IPS-15b (cell line): ENCODE data around the gene RPL28.

ENCODE experiments used
- H3K27me3 ChIP-seq: one replicate; pipeline ENCODE4 v1.6.1; 2013; ENCODE audit warnings: low read length; ENCODE audit not compliant: control insufficient read depth, insufficient read depth
- H3K36me3 ChIP-seq: one replicate; pipeline ENCODE4 v1.6.1; 2013; ENCODE audit warnings: low read length; ENCODE audit not compliant: control insufficient read depth, insufficient read depth
- H3K4me1 ChIP-seq: one replicate; pipeline ENCODE4 v1.6.1; 2013; ENCODE audit warnings: mild to moderate bottlenecking, low read length; ENCODE audit not compliant: control insufficient read depth, insufficient read depth
- H3K4me3 ChIP-seq: one replicate; pipeline ENCODE4 v1.5.1; 2013; ENCODE audit warnings: low read depth, low read length
- H3K9ac ChIP-seq: one replicate; pipeline ENCODE4 v1.6.1; 2013; ENCODE audit warnings: low read depth, mild to moderate bottlenecking, low read length
- H3K9me3 ChIP-seq: one replicate; pipeline ENCODE4 v1.6.1; 2013; ENCODE audit warnings: mild to moderate bottlenecking, low read length; ENCODE audit not compliant: control insufficient read depth, insufficient read depth

Gene RPL28

DNA sequence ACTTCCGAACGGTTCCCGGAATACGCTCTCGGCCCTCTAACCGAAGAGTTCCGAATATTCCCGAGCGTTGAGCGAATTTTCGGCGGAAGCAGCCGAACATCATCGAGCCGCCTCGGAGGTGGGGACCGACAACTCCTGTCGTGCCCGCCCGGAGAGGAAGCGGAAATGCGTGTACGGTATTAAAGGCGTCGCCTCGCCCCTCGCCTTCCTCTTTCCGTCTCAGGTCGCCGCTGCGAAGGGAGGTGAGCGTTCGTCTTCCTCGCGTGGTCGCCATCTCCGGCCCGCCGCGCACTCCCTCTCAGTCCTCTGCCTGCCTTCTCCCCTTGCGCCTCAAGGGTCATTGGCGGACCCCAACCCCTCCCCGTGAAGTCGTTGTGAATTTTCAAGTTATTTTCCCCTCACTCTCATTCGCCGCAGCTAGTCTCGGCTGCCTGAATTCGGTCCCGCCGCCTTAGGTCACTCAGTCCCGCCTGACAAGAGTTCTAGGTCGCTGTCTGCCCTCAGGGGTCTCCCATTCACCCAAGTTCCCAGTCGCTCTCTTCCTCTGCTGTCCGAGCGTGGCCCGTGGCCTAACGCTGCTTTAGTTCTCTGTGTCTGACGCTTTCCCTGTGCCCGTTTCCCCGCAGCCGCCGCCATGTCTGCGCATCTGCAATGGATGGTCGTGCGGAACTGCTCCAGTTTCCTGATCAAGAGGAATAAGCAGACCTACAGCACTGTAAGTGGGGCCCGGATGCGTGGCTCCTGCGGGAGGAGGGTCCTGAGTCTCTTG, at the start of gene RPL28:
Gene RPL28, plus strand, starts transcription at position 209 of the 769 bp plus-strand sequence. Its CDS starts 426 bp downstream, at position 635.
- H3K4me3 ChIP-seq = peak within 1 kb of the TSS; percentile 98
- peaks cover 11% of the 10 kb centered on the region for H3K27me3 ChIP-seq
- H3K4me1 ChIP-seq = peaks cover 15% of the 10 kb centered on the region
- H3K9me3 ChIP-seq = no peaks in the 10 kb centered on the region
- H3K9ac ChIP-seq = peak within 1 kb of the TSS; percentile 98
- peaks cover 40% of the 10 kb centered on the region for H3K36me3 ChIP-seq

- Histone ChIP-seq H3K9ac (no peak overlapping the region), H3K4me3 (no peak overlapping the region), H3K36me3 (no peaks in the 10 kb centered on the region), H3K4me1 (peaks cover 2% of the 10 kb centered on the region), H3K27me3 (no peaks in the 10 kb centered on the region), H3K9me3 (no peaks in the 10 kb centered on the region)
Measured at GRCh38 chr19:55336101-55336500, 49.6 kb upstream of the RPL28 start.

DNA sequence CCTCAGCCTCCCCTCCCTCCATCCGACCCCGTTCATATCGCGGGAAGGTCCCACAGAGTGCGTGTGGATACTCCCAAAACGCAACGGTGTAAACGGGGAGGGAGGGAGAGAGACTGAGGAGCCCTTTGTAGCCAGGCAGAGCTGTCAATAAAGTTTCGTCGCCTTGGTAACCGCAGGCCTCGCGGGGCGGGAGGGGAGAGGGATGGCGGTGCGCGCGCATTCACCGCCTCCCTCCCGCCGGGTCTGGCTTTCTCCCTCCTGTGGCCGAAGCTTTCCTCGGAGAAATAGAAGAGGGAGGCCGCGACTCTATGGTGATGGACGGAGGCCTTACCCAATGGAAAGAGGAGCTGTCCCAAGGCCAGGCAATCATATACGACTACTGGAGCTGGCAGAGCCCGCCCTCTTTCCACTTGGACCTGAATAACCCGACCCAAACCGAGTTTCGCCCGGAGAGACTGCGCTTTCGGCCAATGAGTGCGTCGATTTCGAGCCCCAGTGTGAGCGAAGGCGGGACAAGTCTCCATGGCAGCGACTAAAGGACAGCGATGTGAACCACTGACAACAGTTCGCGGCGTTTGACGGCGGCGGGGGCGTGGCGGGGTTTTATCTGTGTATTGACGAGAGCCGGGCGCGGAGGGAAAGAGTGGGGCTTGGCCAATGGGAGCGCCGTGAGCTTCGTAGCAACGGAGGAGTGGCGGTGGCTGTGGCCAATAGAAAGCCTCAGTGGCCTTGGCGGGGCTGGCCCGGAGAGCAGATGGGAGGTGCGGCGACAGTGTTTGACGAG, 46.4 kb upstream of the RPL28 start, which contains the start of gene KMT5C:
Gene KMT5C, plus strand, starts transcription at position 772 of the 784 bp plus-strand sequence. CDS start 2,061 bp downstream, outside the sequence.
- no peaks in the 10 kb centered on the region for H3K9me3 ChIP-seq
- H3K4me3 ChIP-seq = peak within 1 kb of the TSS; percentile 94
- H3K36me3 ChIP-seq = peaks cover 23% of the 10 kb centered on the region
- peak within 1 kb of the TSS; percentile 90 for H3K9ac ChIP-seq
- no peaks in the 10 kb centered on the region for H3K27me3 ChIP-seq
- peaks cover 8% of the 10 kb centered on the region for H3K4me1 ChIP-seq

DNA sequence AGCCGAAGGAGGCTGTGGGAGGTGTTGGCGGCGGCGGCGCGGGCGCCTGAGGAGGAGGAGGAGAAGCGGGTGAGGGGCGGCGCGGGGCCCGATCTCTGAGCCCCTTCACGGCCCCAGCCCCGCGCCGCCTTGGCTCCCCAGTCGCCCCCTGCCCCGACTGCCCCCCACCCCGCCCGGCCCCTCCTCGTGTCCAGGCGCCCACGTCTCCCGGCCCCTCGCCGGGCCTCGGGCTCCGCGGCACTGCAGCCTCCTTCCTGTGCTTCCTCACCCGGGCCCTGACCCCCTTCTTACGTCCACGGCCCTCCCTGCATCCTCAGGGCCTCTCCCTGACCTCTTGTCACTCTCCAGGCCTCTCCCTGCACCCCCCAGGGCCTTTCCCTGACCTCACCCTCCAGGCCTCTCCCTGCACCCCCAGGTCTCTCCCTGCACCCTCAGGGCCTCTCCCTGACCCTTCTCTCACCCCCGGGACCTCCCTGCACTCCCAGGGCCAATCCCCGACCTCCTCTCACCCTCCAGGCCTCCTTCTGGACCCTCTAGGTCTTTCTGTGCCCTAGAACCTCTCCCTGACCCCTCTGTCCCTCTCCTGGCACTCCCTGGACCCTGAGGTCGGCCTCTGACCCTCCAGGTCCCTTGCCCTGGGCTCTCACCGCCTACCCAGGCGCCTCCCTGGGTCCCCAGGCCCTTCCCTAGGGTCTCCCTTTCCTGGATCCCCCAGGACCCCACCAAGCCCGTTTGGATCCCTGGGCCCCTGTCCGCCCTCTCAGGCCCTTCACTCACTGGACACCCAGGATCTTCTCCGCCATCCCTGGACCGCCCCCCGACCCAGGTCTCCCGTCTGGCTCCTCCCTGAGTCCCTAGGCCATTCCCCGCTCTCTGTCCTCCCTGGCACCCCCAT, 45.6 kb upstream of the RPL28 start:
- Histone ChIP-seq H3K4me3 (peak overlapping the region; percentile 94), H3K27me3 (no peaks in the 10 kb centered on the region), H3K9me3 (no peaks in the 10 kb centered on the region), H3K4me1 (peaks cover 8% of the 10 kb centered on the region), H3K36me3 (peaks cover 31% of the 10 kb centered on the region), H3K9ac (peak overlapping the region; percentile 90)

DNA sequence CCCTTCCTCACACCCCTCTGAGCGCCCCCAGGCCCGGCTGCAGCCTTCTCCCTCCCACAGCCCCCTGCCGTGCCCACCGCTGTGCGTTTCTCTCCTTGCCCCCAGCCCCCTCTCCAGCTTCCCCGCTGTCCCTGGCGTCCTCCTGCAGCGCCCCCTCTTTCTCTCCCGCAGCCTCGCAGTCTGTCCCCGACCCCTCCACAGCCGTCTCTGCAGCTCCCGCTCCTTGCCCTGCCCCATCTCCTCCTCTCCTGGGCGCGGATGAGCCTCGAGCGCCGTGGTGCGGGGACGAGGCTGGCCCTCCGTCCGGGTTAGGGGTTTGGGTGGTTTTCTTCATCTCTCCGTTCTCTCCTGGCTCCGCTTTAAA, 45.0 kb upstream of the RPL28 start:
- Histone ChIP-seq H3K36me3 (peaks cover 35% of the 10 kb centered on the region), H3K4me3 (peak overlapping the region; percentile 94), H3K27me3 (no peaks in the 10 kb centered on the region), H3K9me3 (no peaks in the 10 kb centered on the region), H3K4me1 (peaks cover 8% of the 10 kb centered on the region), H3K9ac (peak overlapping the region; percentile 90)

DNA sequence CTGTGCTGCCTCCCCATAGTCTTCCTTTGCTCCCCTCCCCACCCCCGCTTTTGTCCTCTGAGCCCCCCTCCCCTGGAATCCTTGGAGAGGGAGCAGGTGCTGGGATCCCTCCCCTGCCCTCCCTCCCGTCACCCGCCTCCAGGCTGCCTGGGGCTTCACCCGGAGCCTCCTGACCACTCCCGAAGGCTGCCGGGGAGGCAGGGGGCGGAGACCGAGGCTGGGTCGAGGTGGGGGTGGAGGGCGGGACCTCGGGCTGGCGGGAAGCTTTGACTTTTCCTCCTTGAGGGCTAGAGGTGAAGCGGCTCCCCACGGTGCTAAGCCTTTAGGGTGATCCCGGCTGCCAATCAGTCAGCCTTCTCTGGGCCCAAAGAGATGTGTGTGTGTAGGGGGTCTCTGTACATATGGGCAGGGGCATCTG, 44.6 kb upstream of the RPL28 start:
- Histone ChIP-seq H3K9ac (no peak overlapping the region), H3K4me3 (peak overlapping the region; percentile 94), H3K4me1 (peaks cover 8% of the 10 kb centered on the region), H3K36me3 (peaks cover 39% of the 10 kb centered on the region), H3K9me3 (no peaks in the 10 kb centered on the region), H3K27me3 (no peaks in the 10 kb centered on the region)

- Histone ChIP-seq H3K27me3 (no peaks in the 10 kb centered on the region), H3K4me3 (peak overlapping the region; percentile 55), H3K36me3 (peaks cover 41% of the 10 kb centered on the region), H3K9me3 (no peaks in the 10 kb centered on the region), H3K4me1 (peaks cover 8% of the 10 kb centered on the region), H3K9ac (no peak overlapping the region)
Measured at GRCh38 chr19:55341595-55342531, 43.9 kb upstream of the RPL28 start.

GRCh38 chr19:55344444-55344843, 41.3 kb upstream of the RPL28 start:
- H3K4me1 ChIP-seq = peaks cover 18% of the 10 kb centered on the region
- peaks cover 45% of the 10 kb centered on the region for H3K36me3 ChIP-seq
- no peaks in the 10 kb centered on the region for H3K27me3 ChIP-seq
- no peak overlapping the region for H3K9ac ChIP-seq
- H3K9me3 ChIP-seq = no peaks in the 10 kb centered on the region
- H3K4me3 ChIP-seq = no peak overlapping the region

GRCh38 chr19:55345101-55345817, 40.5 kb upstream of the RPL28 start:
- Histone ChIP-seq H3K4me3 (no peak overlapping the region), H3K9ac (no peak overlapping the region), H3K9me3 (no peaks in the 10 kb centered on the region), H3K4me1 (peaks cover 21% of the 10 kb centered on the region), H3K27me3 (no peaks in the 10 kb centered on the region), H3K36me3 (peaks cover 49% of the 10 kb centered on the region)
